Measurements from ENCODE around the gene GP1BB.
"Not testable (repeated sequence)": the region's sequence is repeated elsewhere in the genome, so short reads cannot be mapped to it uniquely, and the experiment has no call there.

GP1BB gene

DNA sequence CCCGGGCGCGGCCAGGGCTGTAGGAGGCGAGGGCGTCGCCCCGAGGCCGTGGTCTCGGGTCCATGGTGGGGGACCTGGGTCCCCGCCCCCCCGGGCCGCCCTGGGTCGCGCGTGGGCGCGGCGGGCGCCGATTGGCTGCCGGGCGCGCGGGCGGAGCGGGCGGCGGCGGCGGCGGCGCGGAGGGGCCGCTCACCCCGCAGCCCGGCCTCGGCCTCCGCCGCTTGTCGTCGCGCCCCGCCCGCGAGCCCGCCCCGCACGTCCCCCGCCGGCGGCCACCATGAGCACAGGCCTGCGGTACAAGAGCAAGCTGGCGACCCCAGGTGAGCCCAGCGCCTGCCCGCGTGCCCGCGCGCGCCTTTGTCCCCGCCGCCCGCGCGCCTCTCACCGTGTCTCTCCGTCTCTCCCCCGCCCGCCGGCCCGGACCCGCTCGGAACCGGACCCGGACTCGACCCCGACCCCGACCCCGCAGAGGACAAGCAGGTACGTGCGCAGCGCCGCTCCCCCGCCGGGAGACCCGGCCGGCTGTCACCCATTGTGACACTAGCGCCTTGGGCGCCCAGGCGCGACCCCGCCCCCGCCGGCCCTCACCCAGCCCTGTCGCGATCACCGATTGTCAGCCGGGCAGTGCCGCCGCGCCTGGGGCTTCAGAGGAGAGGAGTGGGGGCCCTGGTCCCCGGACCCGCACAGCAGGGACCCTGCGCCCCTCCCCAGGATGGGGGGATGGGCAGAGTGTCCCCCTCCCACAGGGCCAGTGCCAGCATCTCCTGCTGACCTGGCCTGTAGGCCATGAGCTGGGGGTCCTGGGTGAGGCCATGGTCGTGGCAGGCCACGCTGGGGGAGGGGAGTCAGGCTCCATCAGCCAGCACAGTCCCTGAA, 8.8 kb upstream of the GP1BB start, which contains the start of gene SEPTIN5:
SEPTIN5 (plus strand) TSS at position 192 of the 876 bp plus-strand sequence; CDS start at position 278, 86 bp downstream.
- no peak for DNase-seq (ENCODE audit: low read depth)

DNA sequence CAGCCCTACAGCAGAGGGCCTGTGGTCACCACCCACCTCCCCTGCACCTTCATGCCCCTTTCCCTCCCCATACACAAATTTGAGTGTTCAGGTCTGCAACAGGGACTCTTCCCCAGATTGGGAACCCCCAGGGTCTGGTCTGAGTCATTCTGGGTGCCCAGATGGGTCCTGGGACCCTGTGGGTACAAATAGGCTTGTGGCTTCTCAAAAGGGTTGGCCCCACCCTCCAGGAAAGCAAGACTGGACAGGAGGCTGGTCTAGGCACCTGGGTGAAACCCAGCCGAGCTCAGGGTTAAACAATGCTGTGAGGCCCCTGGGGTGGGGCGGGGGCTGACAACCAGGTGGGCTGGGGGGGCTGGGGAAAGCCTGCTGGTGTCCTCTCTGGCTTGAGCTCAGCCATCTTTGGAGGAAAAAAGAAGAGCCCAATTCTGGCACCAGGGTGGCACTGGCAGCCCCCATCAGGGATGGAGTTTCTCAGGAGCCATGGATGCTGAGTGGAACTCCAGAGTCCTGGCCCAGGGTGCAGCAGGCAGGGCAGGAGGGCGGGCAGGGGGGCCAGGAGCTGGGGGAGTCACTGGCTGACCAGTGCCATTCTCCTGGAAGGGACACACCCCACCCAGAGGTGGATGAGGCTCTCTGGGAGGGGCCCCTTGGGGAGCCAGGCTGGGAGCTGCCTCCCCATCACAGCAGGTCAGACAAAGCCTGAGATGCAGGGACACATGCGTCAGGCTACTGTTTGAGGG, 8.0 kb upstream of the GP1BB start:
- no peak for DNase-seq (ENCODE audit: low read depth)

DNA sequence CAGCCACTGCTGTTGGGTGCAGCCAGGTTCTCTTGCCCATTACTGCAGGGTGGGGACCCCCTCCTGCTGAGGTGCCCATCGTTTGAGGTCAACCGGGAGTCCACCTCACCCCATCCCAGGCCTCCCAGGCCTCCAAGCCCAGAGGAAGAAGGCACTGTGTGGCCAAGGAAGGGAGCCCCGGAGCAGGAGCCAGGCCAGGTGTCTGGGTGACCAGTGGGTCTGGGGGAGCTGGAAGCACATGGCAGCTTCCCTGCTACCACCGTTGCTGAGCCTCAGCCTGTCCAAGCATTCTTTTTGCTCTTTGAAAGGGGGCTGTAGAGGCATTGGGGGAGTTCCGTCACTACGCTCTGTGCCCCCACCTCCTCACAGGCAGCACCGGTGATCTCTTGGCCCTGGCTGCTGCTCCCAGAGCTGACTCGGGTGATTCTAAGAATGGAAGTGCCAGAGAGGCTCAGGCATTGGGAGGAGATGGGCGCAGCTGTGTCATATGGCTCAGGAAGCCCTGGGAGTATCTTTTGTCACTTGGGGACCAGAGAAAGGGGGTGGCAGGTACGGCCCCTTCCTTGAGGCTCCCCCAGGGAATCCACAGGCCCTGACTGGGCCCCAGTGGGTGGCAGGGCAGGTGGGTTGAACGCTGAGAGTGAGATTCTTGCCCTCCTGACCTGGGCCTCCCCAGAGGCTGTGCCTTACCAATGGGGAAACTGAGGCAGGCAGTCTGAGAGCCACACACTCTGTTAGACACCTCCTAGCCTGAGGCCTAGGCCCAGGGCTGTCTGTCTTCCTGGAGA, 7.1 kb upstream of the GP1BB start:
- DNase-seq (ENCODE audit: low read depth): no peak

DNA sequence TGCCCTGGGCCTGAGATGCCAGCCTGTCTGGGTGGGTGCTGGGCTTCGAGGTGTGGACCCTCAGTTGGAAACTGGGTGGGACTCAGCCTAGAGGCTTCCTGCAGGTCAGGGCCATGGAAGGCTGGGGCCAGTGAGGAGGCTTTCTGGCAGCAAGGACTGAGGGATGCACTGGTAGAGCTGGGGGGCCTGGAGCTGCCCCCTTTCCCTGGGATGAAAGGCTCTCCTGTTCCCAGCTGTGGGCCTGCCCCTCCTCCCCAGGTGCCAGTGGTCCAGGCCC, 6.6 kb upstream of the GP1BB start:
- no peak for DNase-seq (ENCODE audit: low read depth)

DNA sequence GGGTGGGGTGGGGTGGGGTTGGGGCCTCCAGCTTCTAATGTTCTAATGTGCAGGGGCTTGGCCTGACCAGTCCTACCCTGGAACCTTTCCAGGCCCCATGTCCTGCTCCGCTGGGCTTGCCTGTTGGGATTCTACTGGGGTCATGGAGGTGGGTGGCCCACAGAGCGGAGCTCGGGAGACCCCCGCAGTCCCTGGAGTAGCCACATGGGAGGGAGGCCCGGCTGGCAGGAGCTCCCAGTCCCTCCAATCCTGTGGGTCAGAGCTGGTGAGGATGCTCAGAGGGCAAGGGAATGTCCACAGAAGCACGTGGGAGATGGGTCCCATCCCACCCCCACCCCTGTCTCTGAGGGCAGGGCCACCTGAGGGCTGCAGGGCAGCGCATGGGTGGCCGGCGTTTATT, 6.2 kb upstream of the GP1BB start:
- DNase-seq (ENCODE audit: low read depth): no peak

DNA sequence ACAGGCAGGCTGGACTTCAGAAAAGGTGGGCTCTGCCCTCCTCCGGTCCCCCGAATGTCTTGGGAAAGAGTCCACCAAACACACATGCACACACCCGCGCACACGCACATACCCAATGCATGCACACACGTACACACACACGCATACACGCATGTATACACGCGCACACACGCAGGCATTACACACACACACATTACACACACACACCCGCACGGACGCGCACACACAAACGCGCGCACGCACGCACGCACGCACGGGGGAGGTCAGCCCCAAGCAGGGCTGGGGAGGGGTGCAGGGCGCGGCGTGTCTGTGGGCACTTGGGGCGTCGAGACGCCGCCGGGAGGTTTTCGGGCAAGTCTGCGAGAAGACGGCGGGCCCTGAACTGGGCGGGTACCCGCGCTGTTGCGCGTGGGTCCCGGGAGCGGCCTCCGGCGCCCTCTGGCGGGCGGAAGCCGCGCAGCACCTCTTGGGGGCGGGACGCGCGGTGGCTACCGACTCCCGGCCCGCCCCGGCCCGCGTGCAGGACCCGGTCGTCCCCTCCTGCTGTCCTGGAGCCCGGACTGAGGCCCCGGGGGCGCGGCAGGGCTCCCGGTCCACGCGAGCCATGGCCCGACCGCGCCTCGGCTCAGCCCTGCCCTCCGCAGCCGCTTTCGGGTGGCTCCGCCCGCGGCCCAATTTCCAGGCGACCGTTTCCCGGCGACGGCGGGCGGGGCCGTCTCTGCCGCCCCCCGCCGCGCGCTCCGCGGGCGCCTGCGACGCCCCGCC, 5.5 kb upstream of the GP1BB start:
- peak; percentile 28 for DNase-seq (ENCODE audit: low read depth)

DNA sequence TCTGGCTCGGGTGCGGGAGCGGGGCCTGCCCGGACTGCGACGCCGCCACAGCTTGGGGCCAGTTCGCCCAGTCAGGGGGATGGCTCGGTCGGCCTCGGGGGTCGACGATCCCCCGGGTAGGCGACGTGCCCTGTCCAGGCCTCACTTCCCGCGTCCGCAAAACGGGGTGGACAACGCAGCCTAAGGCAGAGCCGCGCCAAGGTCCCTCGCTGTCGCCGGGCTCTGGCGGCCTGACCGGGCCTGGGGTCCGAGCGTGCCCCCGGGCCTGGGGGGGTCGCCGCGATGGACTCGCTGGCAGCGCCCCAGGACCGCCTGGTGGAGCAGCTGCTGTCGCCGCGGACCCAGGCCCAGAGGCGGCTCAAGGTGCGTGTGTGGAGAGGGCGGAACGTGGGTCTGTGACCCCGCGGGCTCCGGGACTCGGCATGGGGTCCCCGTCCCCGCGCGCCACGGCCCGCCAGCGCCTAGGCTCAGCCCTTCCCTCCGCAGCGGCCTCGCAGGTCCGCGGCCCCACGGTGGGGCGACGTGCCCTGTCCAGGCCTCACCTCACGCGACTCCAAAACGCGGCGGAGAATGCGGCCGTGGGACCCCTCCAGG, 4.8 kb upstream of the GP1BB start:
- no peak for DNase-seq (ENCODE audit: low read depth)

DNA sequence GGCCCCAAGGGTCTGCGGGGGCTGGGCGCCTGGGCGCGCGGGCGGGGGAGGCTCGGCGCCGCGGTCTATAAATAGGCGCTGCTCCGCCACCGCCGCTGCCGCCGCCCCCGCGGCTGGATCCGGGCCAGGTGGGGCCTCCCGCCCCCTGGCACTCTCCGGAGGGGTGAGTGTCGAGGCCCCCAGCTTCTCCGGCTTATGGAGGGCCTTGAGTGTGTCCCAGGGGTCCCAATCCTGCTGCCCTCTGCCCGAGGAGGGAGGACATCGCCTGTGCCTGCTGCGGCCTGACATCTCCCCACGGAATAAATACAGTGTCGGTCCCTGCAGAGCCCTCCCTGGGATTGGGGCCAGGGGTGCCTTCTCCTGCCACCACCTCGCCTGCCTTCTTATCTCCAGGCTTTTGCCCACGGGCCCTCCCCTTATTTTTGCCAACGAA, 4.3 kb upstream of the GP1BB start:
- no peak for DNase-seq (ENCODE audit: low read depth)

DNA sequence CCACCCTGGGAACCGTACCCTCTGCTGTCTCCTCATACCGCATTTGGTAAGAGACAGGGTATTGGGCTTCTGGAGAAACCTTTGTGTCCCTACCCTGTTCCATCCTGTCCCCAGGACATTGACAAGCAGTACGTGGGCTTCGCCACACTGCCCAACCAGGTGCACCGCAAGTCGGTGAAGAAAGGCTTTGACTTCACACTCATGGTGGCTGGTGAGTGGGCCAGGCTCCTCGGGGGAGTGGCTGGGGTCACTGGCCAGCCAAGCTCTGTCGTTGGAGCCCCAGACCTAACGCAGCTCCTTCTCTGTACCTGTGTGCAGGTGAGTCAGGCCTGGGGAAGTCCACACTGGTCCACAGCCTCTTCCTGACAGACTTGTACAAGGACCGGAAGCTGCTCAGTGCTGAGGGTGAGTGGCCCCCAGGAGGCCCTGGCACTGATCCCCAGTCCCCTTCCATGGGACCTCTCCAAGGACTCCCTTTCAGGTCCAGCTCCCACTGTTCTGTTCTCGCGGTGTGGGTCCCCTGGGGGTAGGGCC, 3.8 kb upstream of the GP1BB start:
- no peak for DNase-seq (ENCODE audit: low read depth)

DNA sequence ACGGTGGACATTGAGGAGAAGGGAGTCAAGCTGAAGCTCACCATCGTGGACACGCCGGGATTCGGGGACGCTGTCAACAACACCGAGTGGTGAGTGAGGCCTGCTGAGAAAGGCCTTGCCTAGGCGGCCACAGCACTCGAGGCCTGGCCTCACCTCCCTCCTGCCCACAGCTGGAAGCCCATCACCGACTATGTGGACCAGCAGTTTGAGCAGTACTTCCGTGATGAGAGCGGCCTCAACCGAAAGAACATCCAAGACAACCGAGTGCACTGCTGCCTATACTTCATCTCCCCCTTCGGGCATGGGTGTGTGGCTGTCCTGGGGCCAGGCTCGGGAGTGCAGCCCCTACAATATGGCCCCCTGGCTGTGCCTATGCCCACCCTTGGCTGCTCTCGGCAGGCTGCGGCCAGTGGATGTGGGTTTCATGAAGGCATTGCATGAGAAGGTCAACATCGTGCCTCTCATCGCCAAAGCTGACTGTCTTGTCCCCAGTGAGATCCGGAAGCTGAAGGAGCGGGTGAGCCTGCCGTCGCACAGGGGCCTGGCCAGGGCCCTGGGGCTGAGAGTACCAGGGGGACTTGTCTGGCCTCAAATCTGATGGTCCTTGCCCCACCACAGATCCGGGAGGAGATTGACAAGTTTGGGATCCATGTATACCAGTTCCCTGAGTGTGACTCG, 3.0 kb upstream of the GP1BB start:
- no peak for DNase-seq (ENCODE audit: low read depth)

DNA sequence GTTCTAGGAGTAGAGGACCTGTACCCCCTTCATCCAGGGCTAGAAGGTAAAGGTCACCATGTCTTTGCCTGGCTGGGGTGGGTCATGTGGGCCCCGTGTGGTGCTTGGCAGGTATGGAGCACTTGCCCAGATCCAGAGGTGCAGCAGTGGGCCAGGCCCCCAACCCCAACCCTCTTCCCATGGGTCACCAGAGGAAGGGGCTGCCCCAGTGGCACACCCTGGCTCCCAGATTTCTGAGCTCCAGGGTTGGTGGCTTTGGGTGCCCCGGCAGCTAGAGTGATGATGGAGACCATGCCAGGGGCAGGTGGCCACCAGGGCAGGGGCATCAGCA, 2.4 kb upstream of the GP1BB start:
- no peak for DNase-seq (ENCODE audit: low read depth)

DNA sequence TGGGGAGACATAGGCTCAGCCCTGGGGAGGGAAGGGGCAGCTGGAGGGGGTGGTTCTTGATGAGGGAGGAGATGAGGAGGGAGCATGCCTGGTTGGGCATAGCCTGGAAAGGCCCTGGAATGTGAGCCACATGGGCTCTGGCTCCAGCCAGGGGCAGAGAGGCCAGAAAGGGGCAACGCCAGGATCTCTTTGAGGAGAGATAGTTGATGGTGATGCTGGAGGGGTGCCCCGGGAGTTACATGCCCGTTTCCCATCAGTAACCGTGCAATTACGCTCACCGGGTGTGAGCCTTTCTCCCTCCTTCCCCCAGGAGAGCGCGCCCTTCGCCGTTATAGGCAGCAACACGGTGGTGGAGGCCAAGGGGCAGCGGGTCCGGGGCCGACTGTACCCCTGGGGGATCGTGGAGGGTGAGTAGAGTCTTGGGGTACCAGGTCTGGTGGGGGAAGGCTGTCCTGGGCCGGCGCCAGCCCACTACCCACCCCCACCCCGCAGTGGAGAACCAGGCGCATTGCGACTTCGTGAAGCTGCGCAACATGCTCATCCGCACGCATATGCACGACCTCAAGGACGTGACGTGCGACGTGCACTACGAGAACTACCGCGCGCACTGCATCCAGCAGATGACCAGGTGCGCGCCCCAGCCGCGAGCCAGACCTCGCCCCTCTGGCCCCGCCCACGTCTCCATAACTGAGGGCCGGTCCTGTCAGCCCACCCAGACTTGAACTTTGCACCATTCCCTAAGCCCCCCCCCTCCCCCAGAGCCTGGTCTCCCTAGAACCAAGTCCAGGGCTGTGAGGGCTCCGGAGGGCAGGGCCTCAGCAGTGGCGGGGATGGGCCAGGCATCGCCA, 1.8 kb upstream of the GP1BB start:
- no peak for DNase-seq (ENCODE audit: low read depth)

DNA sequence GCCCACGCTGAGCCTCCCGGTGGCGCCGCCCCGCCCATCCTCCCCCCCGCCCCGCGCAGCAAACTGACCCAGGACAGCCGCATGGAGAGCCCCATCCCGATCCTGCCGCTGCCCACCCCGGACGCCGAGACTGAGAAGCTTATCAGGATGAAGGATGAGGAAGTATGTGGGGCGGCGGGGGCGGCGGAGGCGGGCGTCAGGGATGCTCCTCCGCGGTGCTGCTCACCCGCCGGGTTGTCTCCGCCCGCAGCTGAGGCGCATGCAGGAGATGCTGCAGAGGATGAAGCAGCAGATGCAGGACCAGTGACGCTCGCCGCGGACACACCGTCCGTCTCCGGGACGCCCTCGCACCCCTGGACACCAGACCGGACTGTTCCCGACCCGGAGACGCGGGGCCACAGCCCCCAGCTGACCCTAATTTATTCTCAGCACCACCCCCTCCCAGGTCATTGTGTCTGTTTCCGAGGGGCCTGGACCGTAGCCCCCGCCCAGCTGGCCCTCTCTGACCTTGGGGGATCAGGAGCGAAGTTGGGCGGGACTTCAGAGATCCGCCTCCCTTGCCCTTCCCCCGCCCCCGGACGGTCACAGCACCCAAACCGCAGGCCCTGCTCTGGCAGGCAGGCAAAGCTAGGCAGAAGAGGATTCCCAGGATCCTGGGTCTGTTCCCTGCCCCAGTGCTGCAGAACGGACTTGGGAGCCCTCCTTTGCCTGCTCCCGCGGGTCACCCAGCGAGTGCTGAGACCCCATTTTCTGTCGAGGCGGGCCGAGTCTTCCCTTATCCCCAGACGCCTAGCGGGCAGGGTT, 959 bp upstream of the GP1BB start:
- no peak for DNase-seq (ENCODE audit: low read depth)

DNA sequence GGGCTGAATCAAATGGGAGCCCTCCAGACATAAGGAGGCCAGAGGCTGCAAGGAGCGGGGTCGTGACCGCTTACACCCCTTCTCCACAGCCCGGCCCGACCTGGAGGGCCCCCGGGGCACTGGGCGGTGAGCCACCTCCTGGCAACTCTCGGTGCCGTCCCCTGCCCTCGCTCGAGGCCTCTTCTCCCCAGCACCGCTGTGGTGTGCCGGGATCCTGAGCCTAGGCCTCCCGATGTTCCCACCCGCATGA, 432 bp upstream of the GP1BB start:
- no peak for DNase-seq (ENCODE audit: low read depth)

DNA sequence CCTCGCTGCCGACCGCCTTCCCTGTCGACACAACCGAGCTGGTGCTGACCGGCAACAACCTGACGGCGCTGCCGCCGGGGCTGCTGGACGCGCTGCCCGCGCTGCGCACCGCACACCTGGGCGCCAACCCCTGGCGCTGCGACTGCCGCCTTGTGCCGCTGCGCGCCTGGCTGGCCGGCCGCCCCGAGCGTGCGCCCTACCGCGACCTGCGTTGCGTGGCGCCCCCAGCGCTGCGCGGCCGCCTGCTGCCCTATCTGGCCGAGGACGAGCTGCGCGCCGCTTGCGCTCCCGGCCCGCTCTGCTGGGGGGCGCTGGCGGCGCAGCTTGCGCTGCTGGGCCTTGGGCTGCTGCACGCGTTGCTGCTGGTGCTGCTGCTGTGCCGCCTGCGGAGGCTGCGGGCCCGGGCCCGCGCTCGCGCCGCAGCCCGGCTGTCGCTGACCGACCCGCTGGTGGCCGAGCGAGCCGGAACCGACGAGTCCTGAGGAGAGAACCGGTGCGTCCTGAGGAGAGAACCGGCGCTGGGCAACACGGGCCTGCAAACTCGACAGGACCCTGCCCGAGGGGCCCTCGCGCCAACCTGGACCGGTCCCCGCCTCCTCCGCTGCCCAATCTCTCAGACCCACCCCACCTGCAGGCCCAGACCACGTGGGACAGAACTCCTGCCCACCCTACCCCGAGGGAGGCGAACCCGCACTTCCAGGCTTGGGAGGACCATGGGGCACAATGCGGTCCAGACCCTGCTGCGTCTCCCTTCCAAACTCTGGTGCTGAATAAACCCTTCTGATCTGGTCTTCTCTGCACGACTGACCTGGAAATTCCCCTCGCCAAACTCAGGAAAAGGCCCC, 866 bp downstream of the GP1BB start:
- no peak for DNase-seq (ENCODE audit: low read depth)

DNA sequence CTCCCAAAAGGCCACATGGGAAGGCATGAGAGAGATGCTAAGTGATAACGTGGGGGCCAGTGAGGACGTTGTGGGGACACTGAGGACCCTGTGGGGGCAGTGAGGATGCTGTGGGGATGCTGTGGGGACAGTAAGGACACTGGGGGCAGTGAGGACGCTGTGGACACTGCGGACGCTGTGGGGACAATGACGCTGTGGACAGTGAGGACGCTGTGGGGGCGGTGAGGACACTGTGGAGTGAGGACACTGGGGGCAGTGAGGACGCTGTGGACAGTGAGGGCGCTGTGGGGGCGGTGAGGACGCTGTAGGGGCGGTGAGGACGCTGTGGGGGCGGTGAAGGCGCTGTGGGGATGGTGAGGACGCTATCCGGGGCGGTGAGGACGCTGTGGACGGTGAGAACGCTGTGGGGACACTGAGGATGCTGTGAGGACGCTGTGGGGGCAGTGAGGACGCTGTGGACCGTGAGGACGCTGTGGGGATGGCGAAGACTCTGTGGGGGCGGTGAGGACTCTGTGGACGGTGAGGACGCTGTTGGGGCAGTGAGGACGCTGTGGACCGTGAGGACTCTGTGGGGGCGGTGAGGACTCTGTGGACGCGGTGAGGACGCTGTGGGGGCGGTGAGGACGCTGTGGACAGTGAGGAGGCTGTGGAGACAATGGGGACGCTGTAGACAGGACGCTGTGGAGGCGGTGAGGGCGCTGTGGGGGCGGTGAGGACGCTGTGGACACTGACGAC, 1.8 kb downstream of the GP1BB start:
- no peak for DNase-seq (ENCODE audit: low read depth)

DNA sequence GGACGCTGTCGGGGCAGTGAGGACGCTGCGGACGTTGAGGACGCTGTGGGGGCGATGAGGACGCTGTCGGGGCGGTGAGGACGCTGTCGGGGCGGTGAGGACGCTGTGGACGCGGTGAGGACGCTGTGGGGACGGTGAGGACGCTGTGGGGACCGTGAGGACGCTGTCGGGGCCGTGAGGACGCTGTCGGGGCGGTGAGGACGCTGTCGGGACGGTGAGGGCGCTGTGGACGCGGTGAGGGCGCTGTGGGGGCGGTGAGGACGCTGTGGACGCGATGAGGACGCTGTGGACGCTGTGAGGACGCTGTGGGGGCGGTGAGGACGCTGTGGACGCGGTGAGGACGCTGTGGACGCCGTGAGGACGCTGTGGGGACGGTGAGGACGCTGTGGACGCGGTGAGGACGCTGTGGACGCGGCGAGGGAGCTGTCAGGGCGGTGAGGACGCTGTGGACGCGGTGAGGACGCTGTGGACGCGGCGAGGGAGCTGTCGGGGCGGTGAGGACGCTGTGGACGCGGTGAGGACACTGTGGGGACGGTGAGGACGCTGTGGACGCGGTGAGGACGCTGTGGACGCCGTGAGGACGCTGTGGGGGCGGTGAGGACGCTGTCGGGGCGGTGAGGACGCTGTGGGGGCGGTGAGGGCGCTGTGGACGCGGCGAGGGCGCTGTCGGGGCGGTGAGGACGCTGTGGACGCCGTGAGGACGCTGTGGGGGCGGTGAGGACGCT, 2.9 kb downstream of the GP1BB start:
- DNase-seq (ENCODE audit: low read depth): not testable (repeated sequence)
